Coronary artery (tissue), 2 donors: ENCODE data around the gene EIF4G1.

Experiments
- DNase-seq: peaks from one replicate; pipeline ENCODE4 v3.0.0-alpha.2; 2017; ENCODE audit warnings: low spot score
- H3K27ac ChIP-seq, 2 donors: fragments of 200-600 bp; sonication (generic); one replicate each; pipeline ENCODE4 v1.5.1; 2016 to 2019
- H3K4me3 ChIP-seq: fragments of 200-600 bp; sonication (generic); 2 replicates; pipeline ENCODE4 v1.5.1; 2016; ENCODE audit warnings: mild to moderate bottlenecking, moderate library complexity
- CTCF ChIP-seq: fragments of 200-600 bp; sonication (generic); IDR thresholded peaks from one replicate; pipeline ENCODE4 v1.5.1; 2019; ENCODE audit warnings: antibody characterized with exemption

The EIF4G1 gene

GRCh38 chr3:184315871-184316661, 1.7 kb downstream of the EIF4G1 start:
- Histone ChIP-seq H3K27ac (peak overlapping the region; percentile 96 to 99), H3K4me3 (peak overlapping the region; percentile 79)
- TF ChIP-seq CTCF: no peak
- DNase-seq: no peak

GRCh38 chr3:184316792-184317191, 2.4 kb downstream of the EIF4G1 start:
- TF ChIP-seq CTCF: no peak
- H3K4me3 ChIP-seq: peak overlapping the region; percentile 79
- no peak for DNase-seq
- H3K27ac ChIP-seq: peak overlapping the region in 1 of 2 donors; percentile 27

- no peak for TF ChIP-seq CTCF
- Histone ChIP-seq H3K27ac (peak overlapping the region in 1 of 2 donors; percentile 27), H3K4me3 (peak overlapping the region; percentile 79)
- DNase-seq: no peak
Observed at GRCh38 chr3:184317201-184317600, 2.8 kb downstream of the EIF4G1 start.

GRCh38 chr3:184320104-184320445, 5.7 kb downstream of the EIF4G1 start:
- DNase-seq: peak; percentile 98
- no peak for TF ChIP-seq CTCF
- Histone ChIP-seq H3K4me3 (peak overlapping the region; percentile 67), H3K27ac (peak overlapping the region; percentile 83 to 96)

- Histone ChIP-seq H3K4me3 (no peak overlapping the region), H3K27ac (peak overlapping the region in 1 of 2 donors; percentile 96)
- no peak for DNase-seq
- no peak for TF ChIP-seq CTCF
Observed at GRCh38 chr3:184321666-184322065, 7.3 kb downstream of the EIF4G1 start.

- peak overlapping the region in 1 of 2 donors; percentile 96 for H3K27ac ChIP-seq
- H3K4me3 ChIP-seq: no peak overlapping the region
- DNase-seq: no peak
- TF ChIP-seq CTCF: no peak
Observed at GRCh38 chr3:184322731-184323487, 8.5 kb downstream of the EIF4G1 start.
